Liver (tissue), 3 donors: ENCODE data around the gene PCYT1B.

ENCODE experiments used
- ATF3 ChIP-seq: IDR thresholded peaks from 2 replicates; pipeline ENCODE4 v1.6.1; 2016; ENCODE audit warnings: antibody characterized with exemption
- CTCF ChIP-seq: fragments of 150-350 bp; IDR thresholded peaks from 2 replicates; pipeline ENCODE4 v1.5.1; 2017; ENCODE audit warnings: improper control_type of control experiment, low read depth, low read length; ENCODE audit not compliant: missing input control
- HNF4G ChIP-seq: IDR thresholded peaks from 2 replicates; pipeline ENCODE4 v1.6.1; 2016; ENCODE audit warnings: antibody characterized with exemption
- JUND ChIP-seq, 2 donors: IDR thresholded peaks; 2 replicates each; pipeline ENCODE4 v1.6.1; 2016; ENCODE audit warnings: antibody characterized with exemption in 2 of 2
- RAD21 ChIP-seq, 2 donors: IDR thresholded peaks; 2 replicates each; pipeline ENCODE4 v1.6.1; 2016; ENCODE audit warnings: antibody characterized with exemption in 2 of 2, mild to moderate bottlenecking in 2 of 2
- REST ChIP-seq: IDR thresholded peaks from 2 replicates; pipeline ENCODE4 v1.6.1; 2016; ENCODE audit warnings: antibody characterized with exemption, mild to moderate bottlenecking
- SP1 ChIP-seq: IDR thresholded peaks from 2 replicates; pipeline ENCODE4 v1.6.1; 2018; ENCODE audit warnings: antibody characterized with exemption, mild to moderate bottlenecking
- TAF1 ChIP-seq: conservative IDR thresholded peaks from 2 replicates; pipeline ENCODE4 v1.6.1; 2016; ENCODE audit warnings: antibody characterized with exemption, mild to moderate bottlenecking
- donor health status: healthy.
- donor health status: healthy.

DNA sequence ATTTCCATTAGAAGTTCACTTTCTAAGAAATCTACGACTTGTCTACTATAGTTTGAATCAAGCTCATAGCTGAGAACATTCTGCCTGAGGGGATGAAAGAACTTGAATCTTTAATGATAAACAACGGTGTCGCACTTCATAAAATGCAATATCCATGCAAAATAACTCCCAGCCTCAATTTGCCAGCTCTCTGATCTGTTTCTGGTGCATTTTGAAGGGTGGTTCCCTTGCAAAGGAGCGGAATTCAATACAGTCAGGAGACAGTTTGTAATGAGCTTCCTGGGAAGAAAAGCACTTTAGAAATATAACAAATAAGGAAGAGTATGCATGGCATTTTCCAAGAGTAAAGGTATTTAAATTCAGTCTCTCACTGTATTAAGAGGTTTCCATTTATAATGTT lies 80.0 kb downstream of the PCYT1B start:
- TF ChIP-seq CTCF (no peak), REST (no peak), RAD21 (IDR thresholded peaks at IDR 0.05) (no peak), JUND (IDR thresholded peaks at IDR 0.05) (no peak), HNF4G (no peak), SP1 (no peak), TAF1 (no peak), ATF3 (no peak)
